ENCODE measurements around the gene PROKR1.

Gene PROKR1

DNA sequence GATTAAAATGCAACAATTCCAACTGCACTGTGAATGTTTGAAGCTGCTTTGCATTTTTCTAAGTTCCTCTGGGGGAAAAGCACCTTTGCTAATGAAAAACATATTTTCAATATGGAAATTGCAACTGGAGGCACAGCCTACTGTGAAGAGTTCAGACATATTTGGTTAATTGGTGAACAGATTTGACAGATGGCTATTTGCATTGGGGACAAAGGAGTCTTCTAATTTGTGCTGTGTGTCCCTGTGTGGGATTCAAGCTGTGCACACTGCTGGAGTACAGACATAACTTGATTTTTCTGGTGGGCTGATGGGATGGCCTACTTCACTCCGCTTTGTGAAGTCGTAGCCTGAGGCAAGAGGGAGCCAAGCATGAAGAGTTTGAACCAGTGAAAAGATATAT, 50.6 kb downstream of the PROKR1 start:
- no peak for DNase-seq (ENCODE audit: low read depth in 2 of 2)
- TF ChIP-seq, protein P1, sequence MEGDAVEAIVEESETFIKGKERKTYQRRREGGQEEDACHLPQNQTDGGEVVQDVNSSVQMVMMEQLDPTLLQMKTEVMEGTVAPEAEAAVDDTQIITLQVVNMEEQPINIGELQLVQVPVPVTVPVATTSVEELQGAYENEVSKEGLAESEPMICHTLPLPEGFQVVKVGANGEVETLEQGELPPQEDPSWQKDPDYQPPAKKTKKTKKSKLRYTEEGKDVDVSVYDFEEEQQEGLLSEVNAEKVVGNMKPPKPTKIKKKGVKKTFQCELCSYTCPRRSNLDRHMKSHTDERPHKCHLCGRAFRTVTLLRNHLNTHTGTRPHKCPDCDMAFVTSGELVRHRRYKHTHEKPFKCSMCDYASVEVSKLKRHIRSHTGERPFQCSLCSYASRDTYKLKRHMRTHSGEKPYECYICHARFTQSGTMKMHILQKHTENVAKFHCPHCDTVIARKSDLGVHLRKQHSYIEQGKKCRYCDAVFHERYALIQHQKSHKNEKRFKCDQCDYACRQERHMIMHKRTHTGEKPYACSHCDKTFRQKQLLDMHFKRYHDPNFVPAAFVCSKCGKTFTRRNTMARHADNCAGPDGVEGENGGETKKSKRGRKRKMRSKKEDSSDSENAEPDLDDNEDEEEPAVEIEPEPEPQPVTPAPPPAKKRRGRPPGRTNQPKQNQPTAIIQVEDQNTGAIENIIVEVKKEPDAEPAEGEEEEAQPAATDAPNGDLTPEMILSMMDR (IDR thresholded peaks at IDR 0.05; ENCODE audit: low read depth, low read length) = no peak
- no peak overlapping the region for H3K4me3 ChIP-seq (replicated peaks in 1 of 2; ENCODE audit: low read depth in 2 of 2, low read length in 2 of 2)

DNA sequence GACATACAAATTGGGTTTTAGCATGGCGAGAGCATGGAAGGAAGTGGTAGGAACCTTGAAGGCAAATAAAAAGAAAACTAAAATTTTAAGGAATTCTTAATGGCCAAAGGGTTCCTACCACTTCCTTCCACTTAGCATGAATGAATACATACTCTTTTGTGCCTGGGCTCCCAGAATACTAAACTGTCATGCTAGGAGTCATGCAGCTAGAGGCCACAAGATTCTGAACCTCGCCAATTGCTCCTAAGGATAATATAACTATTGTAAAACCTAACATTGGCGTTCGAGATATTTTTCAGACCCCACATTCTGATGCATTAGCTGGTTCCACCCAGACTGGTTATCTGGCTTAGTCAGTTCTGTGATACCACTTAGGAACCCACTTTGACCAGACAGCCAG, 52.6 kb downstream of the PROKR1 start:
- TF ChIP-seq, protein P1 (IDR thresholded peaks at IDR 0.05; ENCODE audit: low read depth, low read length) = no peak
- no peak overlapping the region for H3K4me3 ChIP-seq (replicated peaks in 1 of 2; ENCODE audit: low read depth in 2 of 2, low read length in 2 of 2)
- DNase-seq (ENCODE audit: low read depth in 2 of 2) = no peak

DNA sequence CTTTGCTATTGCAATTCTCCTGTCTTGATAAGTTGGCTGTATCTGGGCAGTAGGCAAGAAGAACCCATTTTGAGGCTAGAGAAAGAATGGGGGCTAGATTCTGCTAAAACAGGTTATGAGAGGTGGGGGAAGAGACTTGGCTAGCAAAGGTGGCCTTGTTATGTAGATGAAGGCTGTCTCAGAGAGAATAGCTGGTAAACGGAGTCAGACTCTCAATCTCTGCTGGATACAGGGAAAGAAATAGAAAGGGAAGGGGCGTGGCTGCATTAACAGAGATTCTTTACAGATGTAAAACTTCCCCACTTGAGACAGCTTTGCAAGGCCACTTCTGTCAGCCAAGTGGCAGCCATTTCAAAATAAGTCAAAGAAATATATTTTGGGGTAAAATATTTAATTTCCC, 53.2 kb downstream of the PROKR1 start:
- TF ChIP-seq, protein P1 (IDR thresholded peaks at IDR 0.05; ENCODE audit: low read depth, low read length) = no peak
- H3K4me3 ChIP-seq (replicated peaks in 1 of 2; ENCODE audit: low read depth in 2 of 2, low read length in 2 of 2) = no peak overlapping the region
- DNase-seq (ENCODE audit: low read depth in 2 of 2) = no peak

DNA sequence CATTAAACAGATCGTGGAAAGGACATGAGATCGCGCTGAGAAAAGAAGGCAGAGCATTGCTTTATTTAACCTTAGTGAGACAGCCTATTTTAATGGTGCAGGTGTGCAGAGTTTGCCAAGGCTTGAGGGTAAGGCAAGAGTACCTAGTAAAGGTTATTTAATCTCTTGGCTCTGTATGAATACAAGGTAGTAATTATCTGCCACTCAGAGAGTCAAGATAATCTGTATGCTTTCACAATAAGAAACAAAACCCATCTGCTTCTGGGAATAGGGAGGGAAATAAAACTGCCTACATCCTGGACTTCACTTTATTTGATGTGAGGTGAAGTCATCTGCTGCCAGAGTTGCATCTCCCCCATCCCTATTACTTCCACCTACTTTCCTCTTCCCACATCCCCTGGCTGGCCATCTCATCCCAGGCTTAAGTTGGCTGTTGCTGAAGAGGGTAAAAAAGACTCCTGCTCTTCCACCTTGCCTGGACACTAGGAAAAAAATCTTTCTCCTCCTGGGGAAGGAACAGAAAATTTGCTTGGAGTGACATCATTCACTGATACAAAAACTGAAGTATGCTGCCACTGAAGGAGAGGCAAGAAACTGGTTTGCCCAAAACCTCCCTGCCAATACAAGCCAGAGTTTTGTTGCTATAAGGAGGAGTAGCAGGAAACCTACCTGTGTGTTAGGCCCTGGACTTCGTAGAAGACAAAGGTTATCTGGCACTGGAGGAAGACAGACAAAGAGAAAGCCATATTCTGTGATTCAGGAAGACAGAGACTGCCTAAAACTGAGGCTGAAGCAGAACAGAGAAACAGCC, 55.4 kb downstream of the PROKR1 start:
- H3K4me3 ChIP-seq (replicated peaks in 1 of 2; ENCODE audit: low read depth in 2 of 2, low read length in 2 of 2) = no peak overlapping the region
- TF ChIP-seq, protein P1 (IDR thresholded peaks at IDR 0.05; ENCODE audit: low read depth, low read length) = no peak
- DNase-seq (ENCODE audit: low read depth in 2 of 2) = no peak

DNA sequence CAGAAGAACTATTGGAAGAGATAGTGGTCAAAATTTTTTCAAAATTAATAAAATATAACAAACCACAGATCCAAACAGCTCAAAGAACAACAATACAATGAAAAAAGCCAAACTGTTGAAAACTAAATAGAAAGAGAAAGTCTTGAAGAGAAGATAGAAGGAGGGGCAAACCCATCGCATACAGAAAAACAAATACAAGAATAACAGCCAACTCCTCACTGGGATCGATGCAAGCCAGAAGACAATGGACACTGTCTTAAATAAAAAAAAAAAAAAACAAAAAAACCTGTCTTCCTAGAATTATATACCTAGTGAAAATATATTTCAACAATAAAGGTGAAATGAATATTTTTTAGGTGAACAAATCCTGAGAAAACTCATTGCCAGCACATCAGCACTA, 57.2 kb downstream of the PROKR1 start:
- DNase-seq (ENCODE audit: low read depth in 2 of 2) = no peak
- TF ChIP-seq, protein P1 (IDR thresholded peaks at IDR 0.05; ENCODE audit: low read depth, low read length) = no peak

DNA sequence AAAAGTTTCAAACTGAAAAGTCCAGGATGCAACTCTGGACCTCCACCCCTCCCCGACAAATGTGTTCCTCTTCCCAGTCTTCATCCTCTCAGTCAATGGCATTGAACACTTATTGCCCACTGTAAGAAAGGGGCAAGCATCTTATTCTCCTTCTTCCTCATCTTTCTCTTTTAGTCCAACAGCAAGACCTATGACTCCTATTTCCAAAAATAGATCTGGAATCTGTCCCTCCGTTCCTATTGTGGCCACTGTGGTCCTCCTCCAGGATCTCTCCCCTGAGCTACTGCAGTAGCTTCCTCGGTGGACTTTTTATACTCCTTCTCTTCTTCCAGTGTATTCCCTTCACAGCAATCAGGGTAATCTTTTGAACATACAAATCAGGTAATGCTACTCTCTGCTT, 63.3 kb downstream of the PROKR1 start:
- H3K4me3 ChIP-seq (replicated peaks in 1 of 2; ENCODE audit: low read depth in 2 of 2, low read length in 2 of 2) = no peak overlapping the region
- DNase-seq (ENCODE audit: low read depth in 2 of 2) = no peak
- TF ChIP-seq, protein P1 (IDR thresholded peaks at IDR 0.05; ENCODE audit: low read depth, low read length) = no peak

More for the DNA sequence above, 57.2 kb downstream of the PROKR1 start:
- no peak overlapping the region for H3K4me3 ChIP-seq (replicated peaks in 1 of 2; ENCODE audit: low read depth in 2 of 2, low read length in 2 of 2)
